Amniotic stem cell (primary cell): ENCODE data around the gene SLC47A2.
"Not testable (repeated sequence)": the region's sequence is repeated elsewhere in the genome, so short reads cannot be mapped to it uniquely, and the experiment has no call there.

Source experiments
- DNase-seq: peaks from one replicate; lab custom pipeline; 2025; lab: John Stamatoyannopoulos, UW

Gene SLC47A2

DNA sequence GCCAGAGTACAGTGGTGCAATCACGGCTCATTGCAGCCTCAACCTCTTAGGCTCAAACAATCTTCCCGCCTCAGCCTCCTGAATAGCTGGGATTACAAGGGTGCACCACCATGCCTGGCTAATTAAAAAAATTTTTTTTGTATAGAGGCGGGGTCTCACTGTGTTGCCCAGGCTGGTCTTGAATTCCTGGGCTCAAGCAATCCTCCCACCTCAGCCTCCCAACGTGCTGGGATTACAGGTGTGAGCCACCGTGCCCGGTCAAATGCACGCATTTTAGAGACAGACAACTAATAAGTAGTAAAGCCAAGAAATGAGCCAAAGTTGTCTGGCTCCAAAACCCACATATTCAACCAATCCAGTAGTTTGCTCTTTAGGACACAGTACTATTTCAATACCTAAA is 46.7 kb downstream of the SLC47A2 start:
- DNase-seq, result not testable (repeated sequence)

- no peak for DNase-seq
These were observed 51.6 kb downstream of the SLC47A2 start for GRCh38 chr17:19664821-19665181.

DNA sequence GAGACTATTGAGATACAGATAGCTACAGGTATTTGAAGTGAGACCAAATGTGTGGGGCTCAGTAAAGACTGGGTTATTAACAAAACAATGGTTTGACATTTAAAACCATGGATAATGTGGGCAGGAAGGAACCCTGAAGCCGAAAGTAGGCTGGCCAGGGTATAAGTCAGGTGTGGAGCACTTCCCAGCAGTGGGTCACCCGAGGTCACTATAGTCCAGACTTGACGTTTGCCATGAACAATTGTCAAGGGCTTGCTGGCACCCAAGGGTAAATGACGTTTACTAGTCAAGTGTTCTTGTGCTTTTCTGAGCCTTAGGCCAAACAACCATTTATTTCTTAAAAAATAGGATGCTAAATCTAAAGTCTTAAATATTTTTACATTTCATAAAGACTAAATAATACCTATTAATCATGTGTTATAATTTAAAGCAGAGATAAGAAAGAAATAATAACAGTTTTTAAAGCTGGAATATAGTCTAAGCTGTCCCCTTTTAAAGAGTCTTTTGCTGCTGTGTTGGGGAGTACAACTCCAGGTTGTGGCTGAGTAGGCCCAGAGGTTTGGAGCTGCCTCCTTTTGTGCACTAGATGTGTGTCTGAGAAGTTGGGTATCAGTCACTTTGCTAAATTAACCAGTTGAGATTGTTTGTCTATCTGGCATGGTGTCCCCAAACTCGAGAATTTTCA is 52.1 kb downstream of the SLC47A2 start:
- DNase-seq, result no peak

DNA sequence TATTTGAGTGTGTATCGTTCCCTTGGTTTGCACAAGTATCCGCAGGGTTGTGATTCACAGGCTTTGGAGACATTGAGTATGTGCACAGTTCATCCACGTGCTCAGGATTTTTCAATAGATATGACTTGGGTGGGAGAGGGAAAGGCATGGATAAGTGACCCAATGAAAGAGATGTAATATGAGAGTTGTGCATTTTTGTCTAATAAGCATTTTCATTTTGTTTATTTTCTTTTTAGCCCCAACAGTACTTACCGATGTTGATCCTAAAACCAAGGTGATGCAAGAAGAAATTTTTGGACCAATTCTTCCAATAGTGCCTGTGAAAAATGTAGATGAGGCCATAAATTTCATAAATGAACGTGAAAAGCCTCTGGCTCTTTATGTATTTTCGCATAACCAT is 53.3 kb downstream of the SLC47A2 start:
- DNase-seq, result no peak

DNA sequence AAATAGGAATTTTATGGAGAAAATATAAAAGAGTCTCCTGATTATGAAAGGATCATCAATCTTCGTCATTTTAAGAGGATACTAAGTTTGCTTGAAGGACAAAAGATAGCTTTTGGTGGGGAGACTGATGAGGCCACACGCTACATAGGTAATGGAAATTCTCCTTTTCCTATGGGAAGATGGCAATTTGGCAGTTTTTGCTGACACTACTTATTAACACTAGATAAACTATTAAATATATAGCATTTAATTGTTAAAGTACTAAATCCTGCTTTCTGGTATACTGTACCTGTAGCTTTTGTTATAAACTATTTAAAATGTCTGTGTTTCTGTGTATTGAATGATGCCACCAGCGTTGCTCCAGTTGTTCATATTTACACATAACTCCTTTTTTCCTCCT is 55.3 kb downstream of the SLC47A2 start:
- no peak for DNase-seq

- DNase-seq, result no peak
These were observed 56.0 kb downstream of the SLC47A2 start for GRCh38 chr17:19660219-19660870.

DNA sequence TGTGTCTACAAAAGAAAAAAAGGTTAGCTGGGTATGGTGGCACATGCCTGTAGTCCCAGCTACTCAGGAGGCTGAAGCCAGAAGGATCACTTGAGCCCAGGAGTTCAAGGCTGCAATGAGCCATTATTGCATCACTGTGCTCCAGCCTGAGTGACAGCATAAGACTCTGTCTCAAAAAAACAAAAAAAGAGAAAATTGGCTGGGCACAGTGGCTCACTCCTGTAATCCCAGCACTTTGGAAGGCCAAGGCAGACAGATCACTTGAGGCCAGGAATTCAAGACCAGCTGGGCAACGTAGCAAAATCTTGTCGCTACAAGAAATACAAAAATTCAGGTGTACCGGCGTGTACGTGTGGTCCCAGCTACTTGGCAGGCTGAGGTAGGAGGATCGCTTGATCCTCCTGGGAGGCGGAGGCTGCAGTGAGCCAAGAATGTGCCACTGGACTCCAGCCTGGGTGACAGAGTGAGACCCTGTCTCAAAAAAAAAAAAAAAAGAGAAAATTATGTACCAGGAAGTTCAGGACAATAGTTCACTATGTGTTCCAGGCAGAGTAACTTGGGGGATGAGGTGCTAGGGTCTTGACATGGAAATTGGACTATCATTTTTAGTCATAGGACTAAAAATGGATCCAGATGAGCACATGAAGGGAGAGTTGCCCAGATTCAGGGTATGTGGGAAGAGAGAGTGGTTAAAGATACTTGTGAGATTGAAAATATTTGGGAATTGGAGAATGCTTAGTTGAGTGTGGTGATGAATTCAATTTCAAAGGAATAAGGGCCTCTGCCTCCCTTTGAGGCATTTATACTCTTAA is 56.8 kb downstream of the SLC47A2 start:
- DNase-seq, result no peak

DNA sequence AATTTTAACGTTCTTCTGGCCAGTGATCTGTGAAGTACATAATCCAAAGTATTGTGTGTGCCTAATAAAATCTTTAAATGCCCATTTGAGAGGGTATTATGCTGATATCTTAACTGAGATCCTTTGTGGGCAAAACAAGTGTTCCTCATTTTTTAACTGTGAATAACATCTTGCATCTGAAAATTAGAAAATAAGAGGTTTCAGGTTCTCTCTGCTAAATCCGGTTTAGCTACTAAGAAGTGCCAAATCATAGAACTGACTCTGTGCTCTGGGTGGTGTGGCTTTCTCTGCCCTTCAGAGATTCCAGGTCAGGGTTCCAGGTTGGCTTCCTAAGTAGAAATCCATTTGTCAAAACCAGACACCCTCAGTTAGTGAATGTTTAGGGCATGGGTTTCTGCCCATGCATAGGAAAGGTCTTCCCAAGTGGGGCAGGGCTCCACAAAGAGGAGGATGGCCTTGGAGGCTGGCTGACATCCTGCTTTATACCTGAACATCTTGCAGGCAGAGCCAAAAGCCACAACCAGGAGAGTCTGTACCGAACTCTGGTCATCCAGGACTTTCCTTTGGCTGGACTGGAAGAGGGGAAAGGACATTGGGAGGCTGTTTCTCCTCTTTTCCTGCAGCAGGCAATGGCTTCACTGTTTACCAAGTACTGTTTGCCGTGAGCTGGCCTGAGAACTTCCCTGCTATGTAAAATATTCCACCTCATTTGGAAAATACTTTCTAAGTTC is 59.4 kb downstream of the SLC47A2 start:
- DNase-seq, result no peak

- no peak for DNase-seq
These were observed 60.0 kb downstream of the SLC47A2 start for GRCh38 chr17:19656336-19656735.

DNA sequence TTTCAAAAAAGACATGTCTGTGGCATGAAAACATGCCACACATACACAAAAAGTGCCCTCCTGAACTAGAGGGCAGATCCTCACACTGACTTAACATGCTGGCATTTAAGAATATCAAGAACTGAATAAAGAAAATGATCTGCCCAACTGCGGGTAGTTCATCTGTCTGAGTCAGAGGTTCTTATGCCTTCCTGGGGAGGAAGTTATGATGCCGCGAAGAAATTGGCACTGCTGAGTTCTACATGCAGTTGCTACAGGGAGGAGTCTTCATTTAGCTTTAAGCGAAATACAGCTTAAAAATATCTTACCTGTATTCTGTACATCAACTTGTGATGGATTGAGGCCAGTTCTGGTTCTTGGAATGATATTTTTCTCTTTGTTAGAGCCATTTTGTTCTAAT is 61.5 kb downstream of the SLC47A2 start:
- DNase-seq, result no peak

GRCh38 chr17:19654342-19654886 is 62.0 kb downstream of the SLC47A2 start:
- DNase-seq, result no peak

DNA sequence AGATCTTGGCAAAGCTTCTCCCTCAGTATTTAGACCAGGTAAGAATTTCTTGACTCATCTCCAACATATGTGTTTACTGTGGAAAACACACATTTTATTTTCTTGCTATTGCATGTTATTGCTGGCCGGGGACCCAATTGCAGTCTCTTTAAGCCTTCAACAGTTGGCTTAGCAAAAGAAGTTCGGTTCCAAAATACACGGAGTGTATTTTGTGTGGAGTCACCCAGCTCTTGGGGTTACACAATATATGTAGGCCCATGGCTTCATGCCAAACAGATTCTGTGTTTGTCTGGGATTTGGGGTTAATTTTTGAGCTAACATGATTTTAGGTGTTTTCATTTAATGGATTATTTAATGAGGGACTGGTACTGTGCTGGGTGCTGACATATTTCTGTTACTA is 63.8 kb downstream of the SLC47A2 start:
- no peak for DNase-seq

- DNase-seq, result no peak
These were observed 64.7 kb downstream of the SLC47A2 start for GRCh38 chr17:19651451-19652238.

DNA sequence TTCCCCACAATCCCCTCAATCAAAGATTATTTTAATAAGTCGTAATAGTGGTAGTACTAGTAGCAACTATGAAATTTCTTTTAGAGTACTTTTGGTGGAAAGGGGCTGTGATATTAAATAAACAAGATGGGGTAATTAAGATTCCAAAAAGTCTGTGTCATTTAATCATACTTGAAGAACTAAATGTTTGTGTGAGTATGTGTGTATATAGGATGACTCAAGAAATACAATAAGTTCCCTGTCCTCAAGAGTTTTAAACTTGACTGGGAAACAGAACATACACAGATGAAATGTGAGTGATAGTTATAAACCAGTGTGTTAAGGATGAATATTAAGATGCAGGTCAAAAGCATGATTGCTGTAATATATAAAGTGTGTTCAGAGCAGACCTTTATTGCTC is 65.6 kb downstream of the SLC47A2 start:
- no peak for DNase-seq

GRCh38 chr17:19649274-19649541 is 67.2 kb downstream of the SLC47A2 start:
- DNase-seq, result no peak

DNA sequence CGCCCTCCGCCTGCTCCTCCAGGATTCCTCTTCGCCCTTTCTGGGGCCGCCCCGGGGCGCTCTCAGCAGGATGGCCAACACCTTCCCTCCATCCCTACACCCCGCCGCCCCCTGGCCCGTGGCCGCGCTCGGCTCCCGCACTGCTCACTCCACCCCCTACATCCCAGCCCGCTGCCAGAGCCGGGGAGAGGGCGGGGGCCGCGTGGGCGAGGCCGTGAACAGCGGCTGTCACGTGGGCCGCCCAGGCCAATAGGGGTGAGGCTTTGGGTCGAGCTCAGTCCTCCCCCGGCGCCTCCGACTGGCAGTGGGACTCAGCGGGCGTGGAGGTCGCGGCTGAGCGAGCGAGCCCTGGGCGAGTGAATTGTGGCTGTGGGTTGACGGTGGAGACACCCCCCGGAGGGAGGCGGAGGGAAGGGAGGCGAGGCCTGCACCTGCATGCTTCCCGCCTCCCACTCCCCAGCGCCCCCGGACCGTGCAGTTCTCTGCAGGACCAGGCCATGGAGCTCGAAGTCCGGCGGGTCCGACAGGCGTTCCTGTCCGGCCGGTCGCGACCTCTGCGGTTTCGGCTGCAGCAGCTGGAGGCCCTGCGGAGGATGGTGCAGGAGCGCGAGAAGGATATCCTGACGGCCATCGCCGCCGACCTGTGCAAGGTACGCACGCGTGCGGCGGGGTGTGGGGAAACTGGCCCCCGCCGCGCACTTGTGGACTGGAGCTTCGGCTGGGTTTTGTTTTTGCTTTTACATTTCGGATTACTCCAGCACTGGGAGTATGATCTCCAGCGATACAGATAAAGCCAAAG is 67.7 kb downstream of the SLC47A2 start, which contains the start of gene ALDH3A2:
Gene ALDH3A2, plus strand, starts transcription at position 277 of the 799 bp plus-strand sequence. Its CDS starts 221 bp downstream, at position 498.
- peak; percentile 87 for DNase-seq

- DNase-seq, result no peak
These were observed 68.5 kb downstream of the SLC47A2 start for GRCh38 chr17:19647697-19648474.

GRCh38 chr17:19646788-19647696 is 69.3 kb downstream of the SLC47A2 start:
- no peak for DNase-seq

- no peak for DNase-seq
These were observed 70.6 kb downstream of the SLC47A2 start for GRCh38 chr17:19645734-19646201.
